HL-60 (cell line): Measurements from ENCODE around the gene TPBG.

Source experiments
- GABPA ChIP-seq: IDR thresholded peaks from 2 replicates; pipeline ENCODE4 v1.6.1; 2012; ENCODE audit warnings: low read depth
- TF ChIP-seq, protein P1 (sequence below): IDR thresholded peaks from one replicate; pipeline ENCODE4 v1.5.1; 2011; ENCODE audit warnings: low read length, control low read depth, inconsistent platforms; ENCODE audit not compliant: insufficient read depth
- TF ChIP-seq, protein P2 (sequence below): IDR thresholded peaks from 2 replicates; pipeline ENCODE4 v1.6.1; 2012; ENCODE audit warnings: low read depth; ENCODE audit not compliant: insufficient replicate concordance

DNA sequence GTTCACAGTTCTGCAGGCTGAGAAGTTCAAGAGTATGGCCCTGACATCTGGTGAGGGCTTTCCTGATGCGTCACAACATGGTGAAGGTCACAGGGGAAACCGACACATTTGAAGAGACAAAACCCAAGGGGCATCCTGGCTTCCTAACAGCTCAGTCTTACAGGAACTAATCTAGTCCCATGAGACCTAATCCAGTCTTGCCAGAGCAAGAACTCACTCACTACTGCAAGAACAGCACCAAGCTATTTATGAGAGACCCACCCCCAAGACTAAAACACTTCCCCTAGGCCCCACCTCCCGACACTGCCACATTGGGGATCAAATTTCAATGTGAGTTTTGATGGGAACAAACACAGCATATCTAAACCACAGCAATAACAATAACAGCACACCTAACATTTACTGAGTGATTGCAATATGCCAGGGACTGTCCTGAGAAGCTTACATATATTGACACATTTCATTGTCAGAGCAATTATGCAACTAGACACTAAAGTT lies 46.6 kb downstream of the TPBG start:
- TF ChIP-seq, protein P1, sequence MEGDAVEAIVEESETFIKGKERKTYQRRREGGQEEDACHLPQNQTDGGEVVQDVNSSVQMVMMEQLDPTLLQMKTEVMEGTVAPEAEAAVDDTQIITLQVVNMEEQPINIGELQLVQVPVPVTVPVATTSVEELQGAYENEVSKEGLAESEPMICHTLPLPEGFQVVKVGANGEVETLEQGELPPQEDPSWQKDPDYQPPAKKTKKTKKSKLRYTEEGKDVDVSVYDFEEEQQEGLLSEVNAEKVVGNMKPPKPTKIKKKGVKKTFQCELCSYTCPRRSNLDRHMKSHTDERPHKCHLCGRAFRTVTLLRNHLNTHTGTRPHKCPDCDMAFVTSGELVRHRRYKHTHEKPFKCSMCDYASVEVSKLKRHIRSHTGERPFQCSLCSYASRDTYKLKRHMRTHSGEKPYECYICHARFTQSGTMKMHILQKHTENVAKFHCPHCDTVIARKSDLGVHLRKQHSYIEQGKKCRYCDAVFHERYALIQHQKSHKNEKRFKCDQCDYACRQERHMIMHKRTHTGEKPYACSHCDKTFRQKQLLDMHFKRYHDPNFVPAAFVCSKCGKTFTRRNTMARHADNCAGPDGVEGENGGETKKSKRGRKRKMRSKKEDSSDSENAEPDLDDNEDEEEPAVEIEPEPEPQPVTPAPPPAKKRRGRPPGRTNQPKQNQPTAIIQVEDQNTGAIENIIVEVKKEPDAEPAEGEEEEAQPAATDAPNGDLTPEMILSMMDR, result no peak
- no peak for TF ChIP-seq GABPA
- TF ChIP-seq, protein P2, sequence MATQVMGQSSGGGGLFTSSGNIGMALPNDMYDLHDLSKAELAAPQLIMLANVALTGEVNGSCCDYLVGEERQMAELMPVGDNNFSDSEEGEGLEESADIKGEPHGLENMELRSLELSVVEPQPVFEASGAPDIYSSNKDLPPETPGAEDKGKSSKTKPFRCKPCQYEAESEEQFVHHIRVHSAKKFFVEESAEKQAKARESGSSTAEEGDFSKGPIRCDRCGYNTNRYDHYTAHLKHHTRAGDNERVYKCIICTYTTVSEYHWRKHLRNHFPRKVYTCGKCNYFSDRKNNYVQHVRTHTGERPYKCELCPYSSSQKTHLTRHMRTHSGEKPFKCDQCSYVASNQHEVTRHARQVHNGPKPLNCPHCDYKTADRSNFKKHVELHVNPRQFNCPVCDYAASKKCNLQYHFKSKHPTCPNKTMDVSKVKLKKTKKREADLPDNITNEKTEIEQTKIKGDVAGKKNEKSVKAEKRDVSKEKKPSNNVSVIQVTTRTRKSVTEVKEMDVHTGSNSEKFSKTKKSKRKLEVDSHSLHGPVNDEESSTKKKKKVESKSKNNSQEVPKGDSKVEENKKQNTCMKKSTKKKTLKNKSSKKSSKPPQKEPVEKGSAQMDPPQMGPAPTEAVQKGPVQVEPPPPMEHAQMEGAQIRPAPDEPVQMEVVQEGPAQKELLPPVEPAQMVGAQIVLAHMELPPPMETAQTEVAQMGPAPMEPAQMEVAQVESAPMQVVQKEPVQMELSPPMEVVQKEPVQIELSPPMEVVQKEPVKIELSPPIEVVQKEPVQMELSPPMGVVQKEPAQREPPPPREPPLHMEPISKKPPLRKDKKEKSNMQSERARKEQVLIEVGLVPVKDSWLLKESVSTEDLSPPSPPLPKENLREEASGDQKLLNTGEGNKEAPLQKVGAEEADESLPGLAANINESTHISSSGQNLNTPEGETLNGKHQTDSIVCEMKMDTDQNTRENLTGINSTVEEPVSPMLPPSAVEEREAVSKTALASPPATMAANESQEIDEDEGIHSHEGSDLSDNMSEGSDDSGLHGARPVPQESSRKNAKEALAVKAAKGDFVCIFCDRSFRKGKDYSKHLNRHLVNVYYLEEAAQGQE, result no peak
